Coronary artery (tissue), 2 donors: ENCODE measurements around the gene WFIKKN1.

Source experiments
- DNase-seq: peaks from one replicate; pipeline ENCODE4 v3.0.0-alpha.2; 2017; ENCODE audit warnings: low spot score
- H3K27ac ChIP-seq, 2 donors: fragments of 200-600 bp; sonication (generic); one replicate each; pipeline ENCODE4 v1.5.1; 2016 to 2019
- H3K4me3 ChIP-seq: fragments of 200-600 bp; sonication (generic); 2 replicates; pipeline ENCODE4 v1.5.1; 2016; ENCODE audit warnings: mild to moderate bottlenecking, moderate library complexity
- TF ChIP-seq, protein P1 (sequence below): fragments of 200-600 bp; sonication (generic); IDR thresholded peaks from one replicate; pipeline ENCODE4 v1.5.1; 2019; ENCODE audit warnings: antibody characterized with exemption

WFIKKN1 gene

DNA sequence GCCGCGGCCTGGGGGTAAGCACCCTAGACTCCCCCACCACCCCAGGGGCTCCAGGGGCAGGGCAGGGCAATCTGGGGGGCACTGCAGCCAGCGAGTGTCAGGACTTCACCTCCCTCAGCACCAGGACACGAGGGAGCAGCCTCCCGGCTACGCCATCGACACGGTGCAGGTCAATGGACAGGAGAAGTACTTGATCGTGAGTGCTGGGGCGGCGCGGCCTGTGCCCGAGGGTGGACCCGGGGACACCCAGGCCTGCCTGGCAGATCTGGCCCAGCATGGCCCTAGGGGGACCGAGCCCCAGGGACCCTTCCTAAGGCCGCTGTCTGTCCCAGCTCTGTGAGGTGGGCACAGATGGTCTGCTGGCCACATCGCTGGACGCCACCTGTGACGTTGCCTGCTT, 41.6 kb downstream of the WFIKKN1 start:
- Histone ChIP-seq H3K4me3 (no peak overlapping the region), H3K27ac (no peak overlapping the region)
- no peak for DNase-seq
- TF ChIP-seq, protein P1, sequence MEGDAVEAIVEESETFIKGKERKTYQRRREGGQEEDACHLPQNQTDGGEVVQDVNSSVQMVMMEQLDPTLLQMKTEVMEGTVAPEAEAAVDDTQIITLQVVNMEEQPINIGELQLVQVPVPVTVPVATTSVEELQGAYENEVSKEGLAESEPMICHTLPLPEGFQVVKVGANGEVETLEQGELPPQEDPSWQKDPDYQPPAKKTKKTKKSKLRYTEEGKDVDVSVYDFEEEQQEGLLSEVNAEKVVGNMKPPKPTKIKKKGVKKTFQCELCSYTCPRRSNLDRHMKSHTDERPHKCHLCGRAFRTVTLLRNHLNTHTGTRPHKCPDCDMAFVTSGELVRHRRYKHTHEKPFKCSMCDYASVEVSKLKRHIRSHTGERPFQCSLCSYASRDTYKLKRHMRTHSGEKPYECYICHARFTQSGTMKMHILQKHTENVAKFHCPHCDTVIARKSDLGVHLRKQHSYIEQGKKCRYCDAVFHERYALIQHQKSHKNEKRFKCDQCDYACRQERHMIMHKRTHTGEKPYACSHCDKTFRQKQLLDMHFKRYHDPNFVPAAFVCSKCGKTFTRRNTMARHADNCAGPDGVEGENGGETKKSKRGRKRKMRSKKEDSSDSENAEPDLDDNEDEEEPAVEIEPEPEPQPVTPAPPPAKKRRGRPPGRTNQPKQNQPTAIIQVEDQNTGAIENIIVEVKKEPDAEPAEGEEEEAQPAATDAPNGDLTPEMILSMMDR: no peak

- Histone ChIP-seq H3K4me3 (no peak overlapping the region), H3K27ac (no peak overlapping the region)
- TF ChIP-seq, protein P1: no peak
- DNase-seq: no peak
Measured at GRCh38 chr16:672851-673250, 42.1 kb downstream of the WFIKKN1 start.

- TF ChIP-seq, protein P1: no peak
- Histone ChIP-seq H3K27ac (no peak overlapping the region), H3K4me3 (no peak overlapping the region)
- DNase-seq: no peak
Measured at GRCh38 chr16:673399-673991, 42.7 kb downstream of the WFIKKN1 start.

- H3K4me3 ChIP-seq: no peak overlapping the region
- H3K27ac ChIP-seq: no peak overlapping the region
- TF ChIP-seq, protein P1: no peak
- DNase-seq: no peak
Measured at GRCh38 chr16:674214-674881, 43.6 kb downstream of the WFIKKN1 start.

DNA sequence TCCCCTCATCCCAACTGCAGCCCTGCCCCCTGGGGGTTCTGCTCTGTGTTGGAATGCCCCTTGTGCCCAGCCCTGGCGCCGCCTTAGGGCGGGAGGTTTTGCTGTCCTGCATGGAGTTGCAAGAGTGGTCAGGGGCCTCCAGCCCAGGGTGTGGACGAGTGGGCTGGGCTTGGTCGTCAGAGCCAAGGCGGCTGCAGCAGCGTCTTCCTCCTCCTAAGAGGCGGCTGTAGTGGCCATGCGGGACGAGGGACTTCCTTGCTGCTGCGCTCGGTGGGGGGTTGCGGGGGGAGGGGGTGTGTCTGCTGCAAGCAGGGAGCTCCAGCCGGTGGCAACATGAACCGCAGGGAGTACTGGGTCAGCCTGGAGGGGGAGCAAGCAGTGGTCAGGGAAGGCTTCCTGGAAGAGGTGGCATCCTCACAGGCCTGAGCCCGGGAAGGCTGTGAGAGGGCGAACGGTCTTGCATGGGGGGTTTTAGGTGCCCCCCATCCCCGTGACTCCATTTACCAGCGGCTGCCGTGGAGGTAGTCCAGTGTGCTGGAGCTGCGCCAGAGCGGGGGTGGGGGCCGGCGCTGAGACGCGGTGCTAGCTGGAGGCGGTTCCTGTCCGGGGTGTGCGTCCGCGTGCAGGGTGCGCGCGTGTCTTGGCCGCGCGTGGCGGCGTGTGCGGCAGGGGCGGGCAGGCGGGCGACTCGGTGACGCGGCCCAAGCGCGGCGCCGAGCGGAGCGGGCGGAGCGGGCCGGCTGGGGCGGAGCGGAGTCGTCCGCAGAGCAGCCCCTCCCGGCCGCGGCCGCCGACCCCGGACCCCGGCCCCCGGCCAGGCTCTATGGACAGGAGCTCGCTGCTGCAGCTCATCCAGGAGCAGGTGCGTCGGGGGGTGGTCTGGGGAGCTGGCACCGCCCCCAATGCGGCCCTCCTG, 44.4 kb downstream of the WFIKKN1 start, which contains the start of gene RHBDL1:
Gene RHBDL1 (plus strand): TSS at position 704 of the 916 bp plus-strand sequence. CDS start 120 bp downstream, at position 824.
- Histone ChIP-seq H3K27ac (peak within 1 kb of the TSS in 1 of 2 donors; percentile 61), H3K4me3 (peak within 1 kb of the TSS; percentile 67)
- TF ChIP-seq, protein P1: no peak
- no peak for DNase-seq

GRCh38 chr16:675884-676564, 45.2 kb downstream of the WFIKKN1 start:
- DNase-seq: no peak
- Histone ChIP-seq H3K27ac (peak overlapping the region in 1 of 2 donors; percentile 61), H3K4me3 (peak overlapping the region; percentile 67)
- TF ChIP-seq, protein P1: no peak
